Lower leg skin (tissue), 3 donors: ENCODE data around the gene SMAD9.

Experiments used
- POLR2A ChIP-seq, 2 donors: fragments of 450-650 bp; IDR thresholded peaks; one replicate each; pipeline ENCODE4 v1.6.1; 2016 to 2017; ENCODE audit warnings: antibody characterized with exemption in 2 of 2, mild to moderate bottlenecking in 1 of 2, moderate library complexity in 1 of 2
- TF ChIP-seq, protein P1 (sequence below), 3 donors: fragments of 450-650 bp; IDR thresholded peaks; one replicate each; pipeline ENCODE4 v1.5.1; 2016; ENCODE audit warnings: antibody characterized with exemption in 3 of 3, mild to moderate bottlenecking in 3 of 3, moderate library complexity in 2 of 3

DNA sequence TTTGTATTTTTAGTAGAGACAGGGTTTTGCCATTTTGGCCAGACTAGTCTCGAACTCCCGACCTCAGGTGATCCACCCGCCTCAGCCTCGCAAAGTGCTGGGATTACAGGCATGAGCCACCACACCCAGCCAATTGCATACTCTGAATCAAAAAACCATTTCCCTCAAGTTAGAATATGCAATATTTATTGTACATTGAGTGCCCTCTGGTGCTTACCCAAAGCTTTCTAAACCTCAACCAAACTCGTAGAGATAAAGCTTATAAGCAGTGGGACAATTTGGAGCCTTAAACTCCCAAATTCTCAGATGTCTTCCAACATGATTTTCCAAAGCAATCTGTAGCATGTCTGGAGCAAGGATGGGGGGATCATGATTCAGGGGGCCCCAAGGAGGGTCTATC, 78.6 kb downstream of the SMAD9 start:
- TF ChIP-seq POLR2A (IDR thresholded peaks at IDR 0.05), result no peak
- TF ChIP-seq, protein P1, sequence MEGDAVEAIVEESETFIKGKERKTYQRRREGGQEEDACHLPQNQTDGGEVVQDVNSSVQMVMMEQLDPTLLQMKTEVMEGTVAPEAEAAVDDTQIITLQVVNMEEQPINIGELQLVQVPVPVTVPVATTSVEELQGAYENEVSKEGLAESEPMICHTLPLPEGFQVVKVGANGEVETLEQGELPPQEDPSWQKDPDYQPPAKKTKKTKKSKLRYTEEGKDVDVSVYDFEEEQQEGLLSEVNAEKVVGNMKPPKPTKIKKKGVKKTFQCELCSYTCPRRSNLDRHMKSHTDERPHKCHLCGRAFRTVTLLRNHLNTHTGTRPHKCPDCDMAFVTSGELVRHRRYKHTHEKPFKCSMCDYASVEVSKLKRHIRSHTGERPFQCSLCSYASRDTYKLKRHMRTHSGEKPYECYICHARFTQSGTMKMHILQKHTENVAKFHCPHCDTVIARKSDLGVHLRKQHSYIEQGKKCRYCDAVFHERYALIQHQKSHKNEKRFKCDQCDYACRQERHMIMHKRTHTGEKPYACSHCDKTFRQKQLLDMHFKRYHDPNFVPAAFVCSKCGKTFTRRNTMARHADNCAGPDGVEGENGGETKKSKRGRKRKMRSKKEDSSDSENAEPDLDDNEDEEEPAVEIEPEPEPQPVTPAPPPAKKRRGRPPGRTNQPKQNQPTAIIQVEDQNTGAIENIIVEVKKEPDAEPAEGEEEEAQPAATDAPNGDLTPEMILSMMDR (IDR thresholded peaks at IDR 0.05), result no peak
